ENCODE measurements around the gene SLC25A1. TPM values are rescaled to one million over a fixed set of nuclear protein-coding genes. Genes with fewer than 3 reads are reported as not detected.

Gene SLC25A1
- 10 to 100 TPM; 35.6 to 71.0 (median 57.8) TPM for total RNA-seq

DNA sequence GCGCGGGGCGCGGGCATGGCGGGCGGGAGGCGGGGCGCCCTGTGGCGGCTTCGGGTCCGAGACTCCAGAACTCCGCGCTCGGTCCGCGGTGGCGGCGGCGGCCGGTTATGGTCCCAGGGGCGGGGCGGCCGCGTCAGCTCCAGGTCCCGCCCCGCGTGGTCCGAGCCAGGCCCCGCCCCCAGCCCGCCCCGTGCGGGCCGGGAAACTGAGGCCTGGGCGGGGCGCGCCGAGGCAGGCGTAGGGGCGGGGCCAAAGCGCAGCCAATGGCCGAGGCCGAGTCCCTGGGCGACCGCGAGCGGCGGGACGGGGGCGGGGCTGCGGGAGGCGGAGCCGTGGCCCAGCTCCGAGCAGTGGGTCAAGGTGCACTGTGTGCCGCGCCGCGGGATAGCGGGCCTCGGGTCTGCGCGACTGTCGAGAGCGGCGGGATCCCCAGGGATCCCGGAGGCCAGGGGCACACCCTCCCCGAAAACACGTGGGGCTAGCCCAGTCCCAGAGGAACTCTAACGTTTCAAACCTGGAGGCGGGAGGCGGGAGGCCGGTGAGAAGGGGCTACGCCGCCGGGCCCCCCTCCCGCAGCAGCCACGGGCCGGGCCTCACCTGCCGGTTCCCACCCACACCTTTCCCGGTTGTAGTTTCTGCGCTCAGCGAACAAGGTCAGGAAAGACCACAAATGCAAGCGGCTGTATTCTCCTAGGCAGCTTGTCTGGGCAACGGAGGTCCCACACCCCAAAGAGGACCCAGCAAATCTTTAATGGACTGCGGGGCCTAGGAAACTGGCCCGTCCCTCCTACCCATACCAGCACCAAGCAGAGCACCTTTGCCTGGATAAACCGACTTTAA, at the start of gene SLC25A1:
SLC25A1 (minus strand) TSS at position 80 of the 840 bp plus-strand sequence; CDS start at position 17, 63 bp downstream.
- Histone ChIP-seq H3K9me3 (no peaks in the 10 kb centered on the region), H3K4me3 (peak within 1 kb of the TSS; percentile 94), H3K27me3 (no peaks in the 10 kb centered on the region), H3K36me3 (no peaks in the 10 kb centered on the region), H3K4me1 (peaks cover 45% of the 10 kb centered on the region), H3K27ac (peak within 1 kb of the TSS; percentile 92)
- WGBS: 3% methylated on average over 21 of the region's 86 CpGs
- TF ChIP-seq POLR2A (IDR thresholded peaks at IDR 0.05) (no peak), POLR2AphosphoS5 (IDR thresholded peaks at IDR 0.05) (no peak), CTCF (IDR thresholded peaks at IDR 0.05) (no peak), EP300 (IDR thresholded peaks at IDR 0.05) (no peak)
- DNase-seq (ENCODE audit: low spot score in 2 of 2): peak; percentile 91 to 93

DNA sequence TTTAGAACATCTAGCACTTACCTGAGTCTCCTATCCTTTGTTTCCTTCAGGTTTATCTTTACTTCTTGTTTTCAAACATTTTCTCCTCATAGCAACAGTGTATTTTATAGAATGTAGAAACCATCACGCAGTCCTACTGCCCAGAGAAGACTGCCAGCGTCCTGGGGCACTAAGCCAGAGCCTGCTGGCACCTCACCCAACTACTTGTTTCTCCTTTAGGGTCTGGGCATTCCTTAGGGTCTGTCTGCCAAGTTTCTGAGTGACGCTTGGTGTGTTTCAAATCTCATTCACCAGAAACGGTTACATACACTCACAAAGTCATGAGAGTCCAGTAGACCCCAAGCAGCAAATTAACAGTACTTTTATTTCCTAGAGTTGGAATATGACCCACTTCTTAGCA, 49.6 kb upstream of the SLC25A1 start:
- Histone ChIP-seq H3K4me3 (no peak overlapping the region), H3K4me1 (no peaks in the 10 kb centered on the region), H3K9me3 (no peaks in the 10 kb centered on the region), H3K27me3 (no peaks in the 10 kb centered on the region), H3K27ac (no peak overlapping the region), H3K36me3 (peaks cover 36% of the 10 kb centered on the region)
- WGBS: 65% methylated on average over 4 of the region's 4 CpGs
- TF ChIP-seq EP300 (IDR thresholded peaks at IDR 0.05): no peak
- no peak for TF ChIP-seq POLR2AphosphoS5 (IDR thresholded peaks at IDR 0.05)
- TF ChIP-seq CTCF (IDR thresholded peaks at IDR 0.05): no peak
- no peak for TF ChIP-seq POLR2A (IDR thresholded peaks at IDR 0.05)
- DNase-seq (ENCODE audit: low spot score in 2 of 2): no peak

DNA sequence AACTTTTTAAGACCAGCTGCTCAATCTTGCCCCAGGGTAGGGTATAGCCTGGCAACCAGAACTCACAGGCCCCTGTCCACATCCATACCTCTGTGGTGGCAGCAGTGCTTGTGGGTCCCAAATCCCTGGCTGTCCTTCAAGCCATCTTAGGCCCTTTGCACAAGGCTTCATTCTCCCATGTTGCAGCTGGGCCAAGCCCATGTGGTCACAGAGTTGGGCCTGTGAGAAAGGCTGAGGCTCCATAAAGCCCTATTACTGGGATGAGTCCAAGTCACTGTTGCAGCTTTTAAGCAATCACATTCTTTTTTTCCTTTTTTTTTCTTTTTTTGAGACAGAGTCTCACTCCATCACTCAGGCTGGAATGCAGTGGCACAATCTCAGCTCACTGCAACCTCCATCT, 47.9 kb upstream of the SLC25A1 start:
- H3K36me3 ChIP-seq: peaks cover 45% of the 10 kb centered on the region
- H3K27ac ChIP-seq: no peak overlapping the region
- no peaks in the 10 kb centered on the region for H3K4me1 ChIP-seq
- no peaks in the 10 kb centered on the region for H3K27me3 ChIP-seq
- no peak for TF ChIP-seq CTCF (IDR thresholded peaks at IDR 0.05)
- no peak for TF ChIP-seq POLR2A (IDR thresholded peaks at IDR 0.05)
- no peak for TF ChIP-seq EP300 (IDR thresholded peaks at IDR 0.05)
- TF ChIP-seq POLR2AphosphoS5 (IDR thresholded peaks at IDR 0.05): no peak
- H3K9me3 ChIP-seq: no peaks in the 10 kb centered on the region
- H3K4me3 ChIP-seq: no peak overlapping the region
- DNase-seq (ENCODE audit: low spot score in 2 of 2): no peak

DNA sequence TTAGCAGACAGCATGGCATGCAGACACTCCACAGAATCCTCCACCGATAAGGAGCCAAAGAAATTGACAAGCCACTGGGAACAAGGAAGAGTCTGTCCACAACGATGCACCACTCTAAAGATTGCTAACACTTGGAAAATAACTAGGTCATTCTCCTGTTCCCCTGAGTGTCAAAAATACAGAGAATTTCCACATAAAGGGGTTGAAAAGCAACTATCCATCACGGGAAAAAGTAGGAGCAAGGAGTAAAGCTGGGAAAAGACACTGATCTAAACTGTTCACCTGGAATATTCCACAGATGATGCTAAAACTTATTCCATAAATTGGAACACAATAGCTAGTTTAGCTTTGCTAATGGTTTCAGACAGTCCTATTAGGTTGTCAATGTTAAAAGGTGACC, 47.0 kb upstream of the SLC25A1 start:
- Histone ChIP-seq H3K27ac (no peak overlapping the region), H3K27me3 (no peaks in the 10 kb centered on the region), H3K4me3 (no peak overlapping the region), H3K36me3 (peaks cover 54% of the 10 kb centered on the region), H3K4me1 (no peaks in the 10 kb centered on the region), H3K9me3 (no peaks in the 10 kb centered on the region)
- TF ChIP-seq CTCF (IDR thresholded peaks at IDR 0.05): no peak
- no peak for TF ChIP-seq POLR2AphosphoS5 (IDR thresholded peaks at IDR 0.05)
- TF ChIP-seq POLR2A (IDR thresholded peaks at IDR 0.05): no peak
- TF ChIP-seq EP300 (IDR thresholded peaks at IDR 0.05): no peak
- DNase-seq (ENCODE audit: low spot score in 2 of 2): no peak
- 87% methylated on average over 3 of the region's 3 CpGs for WGBS

- Histone ChIP-seq H3K27me3 (no peaks in the 10 kb centered on the region), H3K27ac (no peak overlapping the region), H3K4me1 (no peaks in the 10 kb centered on the region), H3K36me3 (peaks cover 55% of the 10 kb centered on the region), H3K4me3 (no peak overlapping the region), H3K9me3 (no peaks in the 10 kb centered on the region)
- WGBS: 91% methylated on average over 7 of the region's 7 CpGs
- DNase-seq (ENCODE audit: low spot score in 2 of 2): no peak
- TF ChIP-seq POLR2AphosphoS5 (IDR thresholded peaks at IDR 0.05): no peak
- TF ChIP-seq POLR2A (IDR thresholded peaks at IDR 0.05): no peak
- TF ChIP-seq CTCF (IDR thresholded peaks at IDR 0.05): no peak
- TF ChIP-seq EP300 (IDR thresholded peaks at IDR 0.05): no peak
Observed at GRCh38 chr22:19224985-19225384, 46.4 kb upstream of the SLC25A1 start.

All from suprapubic skin (tissue), 4 donors.